Liver (tissue), 3 donors: ENCODE measurements around the gene HCN2.

Experiments
- ATF3 ChIP-seq: IDR thresholded peaks from 2 replicates; pipeline ENCODE4 v1.6.1; 2016; ENCODE audit warnings: antibody characterized with exemption
- EGR1 ChIP-seq, 2 donors: IDR thresholded peaks; 2 replicates each; pipeline ENCODE4 v1.6.1; 2016 to 2018; ENCODE audit warnings: antibody characterized with exemption in 2 of 2, low read depth in 2 of 2
- FOXA1 ChIP-seq: IDR thresholded peaks from 2 replicates; pipeline ENCODE4 v1.6.1; 2016; ENCODE audit warnings: antibody characterized with exemption
- GABPA ChIP-seq, 2 donors: IDR thresholded peaks in 1 of 2; conservative IDR thresholded peaks in 1 of 2; 2 replicates each; pipeline ENCODE4 v1.6.1; 2016; ENCODE audit warnings: antibody characterized with exemption in 2 of 2, mild to moderate bottlenecking in 1 of 2, moderate library complexity in 1 of 2
- JUND ChIP-seq, 2 donors: IDR thresholded peaks; 2 replicates each; pipeline ENCODE4 v1.6.1; 2016; ENCODE audit warnings: antibody characterized with exemption in 2 of 2
- RAD21 ChIP-seq, 2 donors: IDR thresholded peaks; 2 replicates each; pipeline ENCODE4 v1.6.1; 2016; ENCODE audit warnings: antibody characterized with exemption in 2 of 2, mild to moderate bottlenecking in 2 of 2
- REST ChIP-seq: IDR thresholded peaks from 2 replicates; pipeline ENCODE4 v1.6.1; 2016; ENCODE audit warnings: antibody characterized with exemption, mild to moderate bottlenecking
- RXRA ChIP-seq, 2 donors: IDR thresholded peaks; 2 replicates each; pipeline ENCODE4 v1.6.1; 2017 to 2018; ENCODE audit warnings: antibody characterized with exemption in 2 of 2, mild to moderate bottlenecking in 1 of 2
- SP1 ChIP-seq: IDR thresholded peaks from 2 replicates; pipeline ENCODE4 v1.6.1; 2018; ENCODE audit warnings: antibody characterized with exemption, mild to moderate bottlenecking
- TAF1 ChIP-seq: conservative IDR thresholded peaks from 2 replicates; pipeline ENCODE4 v1.6.1; 2016; ENCODE audit warnings: antibody characterized with exemption, mild to moderate bottlenecking
- YY1 ChIP-seq: IDR thresholded peaks from 2 replicates; pipeline ENCODE4 v1.6.1; 2016; ENCODE audit warnings: antibody characterized with exemption, mild to moderate bottlenecking
- ZBTB33 ChIP-seq: IDR thresholded peaks from 2 replicates; pipeline ENCODE4 v1.6.1; 2016; ENCODE audit warnings: antibody characterized with exemption
- TF ChIP-seq, protein P1 (sequence below): fragments of 150-350 bp; IDR thresholded peaks from 2 replicates; pipeline ENCODE4 v1.5.1; 2017; ENCODE audit warnings: improper control_type of control experiment, low read depth, low read length; ENCODE audit not compliant: missing input control
- TF ChIP-seq, protein P2 (sequence below): IDR thresholded peaks from 2 replicates; pipeline ENCODE4 v1.6.1; 2016; ENCODE audit warnings: antibody characterized with exemption
- donor health status: healthy.
- donor health status: healthy.

DNA sequence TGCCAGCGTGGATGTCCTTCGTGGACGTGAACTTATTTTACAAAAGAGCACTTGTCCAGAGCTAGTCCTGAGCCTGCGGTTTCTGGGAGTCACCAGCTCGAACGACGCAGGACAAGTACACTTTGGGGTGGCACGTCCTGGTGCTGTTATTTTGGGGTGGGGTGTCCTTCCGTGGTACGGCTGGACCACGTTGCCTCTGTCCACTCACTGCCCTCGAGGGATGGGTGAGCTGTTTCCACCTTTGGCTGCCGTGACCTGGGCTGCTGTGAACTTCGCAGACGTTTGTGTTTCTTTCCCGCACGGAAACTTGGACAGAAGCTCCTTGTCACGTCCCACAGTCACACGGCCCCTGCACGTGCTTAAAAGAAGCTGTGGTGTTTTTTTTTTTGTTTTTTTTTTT, 34.9 kb upstream of the HCN2 start:
- TF ChIP-seq, protein P1, sequence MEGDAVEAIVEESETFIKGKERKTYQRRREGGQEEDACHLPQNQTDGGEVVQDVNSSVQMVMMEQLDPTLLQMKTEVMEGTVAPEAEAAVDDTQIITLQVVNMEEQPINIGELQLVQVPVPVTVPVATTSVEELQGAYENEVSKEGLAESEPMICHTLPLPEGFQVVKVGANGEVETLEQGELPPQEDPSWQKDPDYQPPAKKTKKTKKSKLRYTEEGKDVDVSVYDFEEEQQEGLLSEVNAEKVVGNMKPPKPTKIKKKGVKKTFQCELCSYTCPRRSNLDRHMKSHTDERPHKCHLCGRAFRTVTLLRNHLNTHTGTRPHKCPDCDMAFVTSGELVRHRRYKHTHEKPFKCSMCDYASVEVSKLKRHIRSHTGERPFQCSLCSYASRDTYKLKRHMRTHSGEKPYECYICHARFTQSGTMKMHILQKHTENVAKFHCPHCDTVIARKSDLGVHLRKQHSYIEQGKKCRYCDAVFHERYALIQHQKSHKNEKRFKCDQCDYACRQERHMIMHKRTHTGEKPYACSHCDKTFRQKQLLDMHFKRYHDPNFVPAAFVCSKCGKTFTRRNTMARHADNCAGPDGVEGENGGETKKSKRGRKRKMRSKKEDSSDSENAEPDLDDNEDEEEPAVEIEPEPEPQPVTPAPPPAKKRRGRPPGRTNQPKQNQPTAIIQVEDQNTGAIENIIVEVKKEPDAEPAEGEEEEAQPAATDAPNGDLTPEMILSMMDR, result no peak
- TF ChIP-seq RAD21 (IDR thresholded peaks at IDR 0.05) (no peak), ZBTB33 (no peak), SP1 (no peak), RXRA (IDR thresholded peaks at IDR 0.05) (no peak), YY1 (no peak), GABPA (IDR thresholded peaks at IDR 0.05 in 1 of 2, conservative IDR thresholded peaks at IDR 0.05 in 1 of 2) (no peak), REST (no peak), TAF1 (no peak), EGR1 (IDR thresholded peaks at IDR 0.05; ENCODE audit: low read depth in 2 of 2) (no peak), JUND (IDR thresholded peaks at IDR 0.05) (no peak), ATF3 (no peak), FOXA1 (no peak)
- TF ChIP-seq, protein P2, sequence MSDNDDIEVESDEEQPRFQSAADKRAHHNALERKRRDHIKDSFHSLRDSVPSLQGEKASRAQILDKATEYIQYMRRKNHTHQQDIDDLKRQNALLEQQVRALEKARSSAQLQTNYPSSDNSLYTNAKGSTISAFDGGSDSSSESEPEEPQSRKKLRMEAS, result no peak
